ENCODE data around the gene TNS1. TPM values are rescaled to one million over a fixed set of nuclear protein-coding genes. Genes with fewer than 3 reads are reported as not detected.

TNS1 gene
- total RNA-seq, 2 donors from 2014 or later = 3.3 to 4.2 TPM

DNA sequence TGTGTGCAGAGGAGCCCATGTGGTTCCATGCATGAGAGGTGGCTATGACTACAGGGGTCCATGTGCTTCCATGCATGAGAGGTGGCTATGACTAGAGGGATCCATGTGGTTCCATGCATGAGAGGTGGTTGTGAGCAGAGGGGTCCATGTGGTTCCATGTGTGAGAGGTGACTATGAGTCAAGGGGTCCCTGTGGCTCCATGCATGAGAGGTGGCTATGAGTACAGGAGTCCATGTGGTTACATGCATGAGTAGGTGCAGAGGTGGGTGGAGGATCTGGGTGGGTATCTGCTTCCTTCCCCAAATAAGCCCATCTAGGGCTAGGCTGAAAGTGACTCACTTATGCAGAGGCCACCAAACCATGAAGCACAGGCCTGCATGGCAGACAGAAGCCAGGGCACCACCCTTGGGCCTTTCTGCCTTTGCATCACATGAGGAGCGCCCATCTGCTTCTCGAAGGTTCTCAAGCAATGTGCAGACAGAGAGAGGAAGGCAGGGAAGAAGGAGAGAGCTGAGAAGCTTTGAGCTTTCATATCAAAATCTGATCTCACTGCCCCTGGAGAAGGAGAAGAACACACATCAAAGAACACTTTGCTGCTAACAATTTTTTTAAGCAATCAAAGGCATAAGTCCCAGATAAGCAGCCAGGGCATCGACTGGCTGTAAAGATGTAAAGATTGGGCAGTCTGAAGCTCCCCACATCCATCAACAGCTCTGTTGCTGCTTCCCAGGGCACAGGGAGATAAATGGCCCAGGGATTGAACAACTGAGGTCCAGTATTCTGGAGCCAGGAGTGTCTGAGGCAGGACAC lies 137.6 kb downstream of the TNS1 start:
- H3K27me3 ChIP-seq (ENCODE audit: control insufficient read depth, insufficient read depth, low read length, poor library complexity, severe bottlenecking) = no peaks in the 10 kb centered on the region
- WGBS, 2 experiments (ENCODE audit: insufficient coverage in 1 of 2, insufficient read length in 1 of 2) = 94 to 100% methylated on average over 2 to 3 of the region's 3 CpGs
- TF ChIP-seq, protein P1, sequence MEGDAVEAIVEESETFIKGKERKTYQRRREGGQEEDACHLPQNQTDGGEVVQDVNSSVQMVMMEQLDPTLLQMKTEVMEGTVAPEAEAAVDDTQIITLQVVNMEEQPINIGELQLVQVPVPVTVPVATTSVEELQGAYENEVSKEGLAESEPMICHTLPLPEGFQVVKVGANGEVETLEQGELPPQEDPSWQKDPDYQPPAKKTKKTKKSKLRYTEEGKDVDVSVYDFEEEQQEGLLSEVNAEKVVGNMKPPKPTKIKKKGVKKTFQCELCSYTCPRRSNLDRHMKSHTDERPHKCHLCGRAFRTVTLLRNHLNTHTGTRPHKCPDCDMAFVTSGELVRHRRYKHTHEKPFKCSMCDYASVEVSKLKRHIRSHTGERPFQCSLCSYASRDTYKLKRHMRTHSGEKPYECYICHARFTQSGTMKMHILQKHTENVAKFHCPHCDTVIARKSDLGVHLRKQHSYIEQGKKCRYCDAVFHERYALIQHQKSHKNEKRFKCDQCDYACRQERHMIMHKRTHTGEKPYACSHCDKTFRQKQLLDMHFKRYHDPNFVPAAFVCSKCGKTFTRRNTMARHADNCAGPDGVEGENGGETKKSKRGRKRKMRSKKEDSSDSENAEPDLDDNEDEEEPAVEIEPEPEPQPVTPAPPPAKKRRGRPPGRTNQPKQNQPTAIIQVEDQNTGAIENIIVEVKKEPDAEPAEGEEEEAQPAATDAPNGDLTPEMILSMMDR (conservative IDR thresholded peaks at IDR 0.05) = no peak
- no peak overlapping the region for H3K4me3 ChIP-seq (ENCODE audit: low read length)
- no peak overlapping the region for H3K27ac ChIP-seq (ENCODE audit: low read depth, low read length)
- peaks cover 2% of the 10 kb centered on the region for H3K27me3 Mint-ChIP-seq (ENCODE audit: insufficient read depth)
- H3K4me3 Mint-ChIP-seq = no peak overlapping the region
- H3K36me3 ChIP-seq (ENCODE audit: control insufficient read depth, insufficient read depth, low read length) = no peaks in the 10 kb centered on the region
- no peak for DNase-seq
- H3K27ac Mint-ChIP-seq = no peak overlapping the region
- H3K9me3 ChIP-seq (ENCODE audit: control insufficient read depth, low read length) = no peaks in the 10 kb centered on the region
- no peaks in the 10 kb centered on the region for H3K36me3 Mint-ChIP-seq (ENCODE audit: low read depth)
- H3K9me3 Mint-ChIP-seq = no peaks in the 10 kb centered on the region
- H3K4me1 Mint-ChIP-seq = peaks cover 7% of the 10 kb centered on the region
- H3K4me1 ChIP-seq (ENCODE audit: control insufficient read depth, insufficient read depth, low read length) = peaks cover 7% of the 10 kb centered on the region
- no peak overlapping the region for H3K9ac ChIP-seq (ENCODE audit: extremely low read depth, low read length, poor library complexity, severe bottlenecking)

DNA sequence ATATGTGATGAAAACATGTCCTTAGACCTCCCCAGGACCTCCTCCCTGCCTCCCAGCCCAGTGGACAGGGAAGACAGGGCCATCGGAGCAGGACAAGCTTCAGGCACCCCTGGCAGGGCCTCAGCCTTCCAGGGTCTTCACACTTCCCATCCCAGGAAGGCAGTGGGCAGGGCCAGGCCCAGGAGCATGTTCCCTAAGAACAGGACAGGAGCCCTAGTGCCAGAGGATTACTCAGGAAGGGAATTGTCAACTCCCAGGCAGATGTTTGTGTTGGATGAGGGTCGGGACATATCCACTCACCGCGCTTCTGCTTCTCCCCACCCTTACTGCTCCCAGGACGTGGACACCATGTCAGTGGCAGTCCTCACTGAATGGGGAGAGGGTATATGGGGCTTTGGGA lies 138.9 kb downstream of the TNS1 start:
- no peak overlapping the region for H3K9ac ChIP-seq (ENCODE audit: extremely low read depth, low read length, poor library complexity, severe bottlenecking)
- TF ChIP-seq, protein P1 (conservative IDR thresholded peaks at IDR 0.05) = no peak
- peaks cover 11% of the 10 kb centered on the region for H3K4me1 Mint-ChIP-seq
- no peaks in the 10 kb centered on the region for H3K27me3 ChIP-seq (ENCODE audit: control insufficient read depth, insufficient read depth, low read length, poor library complexity, severe bottlenecking)
- H3K27ac ChIP-seq (ENCODE audit: low read depth, low read length) = no peak overlapping the region
- no peak overlapping the region for H3K4me3 Mint-ChIP-seq
- peaks cover 7% of the 10 kb centered on the region for H3K4me1 ChIP-seq (ENCODE audit: control insufficient read depth, insufficient read depth, low read length)
- H3K36me3 Mint-ChIP-seq (ENCODE audit: low read depth) = no peaks in the 10 kb centered on the region
- 87 to 93% methylated on average over 3 to 5 of the region's 5 CpGs for WGBS, 2 experiments (ENCODE audit: insufficient coverage in 1 of 2, insufficient read length in 1 of 2)
- no peaks in the 10 kb centered on the region for H3K9me3 Mint-ChIP-seq
- no peak overlapping the region for H3K4me3 ChIP-seq (ENCODE audit: low read length)
- peaks cover 2% of the 10 kb centered on the region for H3K27me3 Mint-ChIP-seq (ENCODE audit: insufficient read depth)
- peak; percentile 43 for DNase-seq
- no peak overlapping the region for H3K27ac Mint-ChIP-seq
- no peaks in the 10 kb centered on the region for H3K9me3 ChIP-seq (ENCODE audit: control insufficient read depth, low read length)
- H3K36me3 ChIP-seq (ENCODE audit: control insufficient read depth, insufficient read depth, low read length) = no peaks in the 10 kb centered on the region

DNA sequence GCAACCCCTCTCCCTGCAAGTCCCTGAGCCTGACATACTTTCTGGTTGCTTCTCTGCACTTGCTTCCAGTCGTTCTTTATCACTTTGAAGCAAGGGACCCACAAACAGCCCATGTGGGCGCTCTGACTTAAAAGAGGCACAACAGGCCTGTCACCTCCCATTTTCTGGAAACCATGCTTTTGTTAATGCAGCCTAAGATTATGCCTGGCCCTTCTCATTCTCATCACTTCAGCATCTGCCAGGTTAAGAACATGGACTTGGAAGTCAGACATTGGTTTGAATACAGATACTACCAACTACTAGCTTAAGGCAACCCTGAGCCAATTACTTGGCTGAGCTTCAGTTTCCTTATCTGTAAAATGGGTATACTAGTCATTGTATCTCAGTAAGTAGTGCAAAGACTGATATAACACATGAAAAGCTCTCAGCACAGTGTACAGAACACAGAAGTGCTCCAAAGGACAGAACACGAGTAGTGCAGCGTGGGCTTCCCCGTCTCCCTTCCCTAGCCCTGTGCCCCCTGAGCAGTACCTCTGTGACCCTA lies 141.4 kb downstream of the TNS1 start:
- no peak overlapping the region for H3K4me3 Mint-ChIP-seq

More for the DNA sequence above, 141.4 kb downstream of the TNS1 start:
- H3K36me3 Mint-ChIP-seq (ENCODE audit: low read depth) = no peaks in the 10 kb centered on the region
- WGBS, 2 experiments (ENCODE audit: insufficient coverage in 1 of 2, insufficient read length in 1 of 2) = 90 to 96% methylated on average over 5 of the region's 5 CpGs
- Histone ChIP-seq H3K4me3 (ENCODE audit: low read length) (no peak overlapping the region), H3K9ac (ENCODE audit: extremely low read depth, low read length, poor library complexity, severe bottlenecking) (no peak overlapping the region), H3K4me1 (ENCODE audit: control insufficient read depth, insufficient read depth, low read length) (peaks cover 7% of the 10 kb centered on the region), H3K27ac (ENCODE audit: low read depth, low read length) (no peak overlapping the region), H3K9me3 (ENCODE audit: control insufficient read depth, low read length) (no peaks in the 10 kb centered on the region), H3K36me3 (ENCODE audit: control insufficient read depth, insufficient read depth, low read length) (no peaks in the 10 kb centered on the region), H3K27me3 (ENCODE audit: control insufficient read depth, insufficient read depth, low read length, poor library complexity, severe bottlenecking) (no peaks in the 10 kb centered on the region)
- H3K27ac Mint-ChIP-seq = no peak overlapping the region
- peaks cover 2% of the 10 kb centered on the region for H3K27me3 Mint-ChIP-seq (ENCODE audit: insufficient read depth)
- peaks cover 20% of the 10 kb centered on the region for H3K4me1 Mint-ChIP-seq
- TF ChIP-seq, protein P1 (conservative IDR thresholded peaks at IDR 0.05) = no peak
- no peaks in the 10 kb centered on the region for H3K9me3 Mint-ChIP-seq
- DNase-seq = no peak
